ENCODE results near the gene ENOPH1.
"Not testable (repeated sequence)": the region's sequence is repeated elsewhere in the genome, so short reads cannot be mapped to it uniquely, and the experiment has no call there.

ENOPH1 gene

DNA sequence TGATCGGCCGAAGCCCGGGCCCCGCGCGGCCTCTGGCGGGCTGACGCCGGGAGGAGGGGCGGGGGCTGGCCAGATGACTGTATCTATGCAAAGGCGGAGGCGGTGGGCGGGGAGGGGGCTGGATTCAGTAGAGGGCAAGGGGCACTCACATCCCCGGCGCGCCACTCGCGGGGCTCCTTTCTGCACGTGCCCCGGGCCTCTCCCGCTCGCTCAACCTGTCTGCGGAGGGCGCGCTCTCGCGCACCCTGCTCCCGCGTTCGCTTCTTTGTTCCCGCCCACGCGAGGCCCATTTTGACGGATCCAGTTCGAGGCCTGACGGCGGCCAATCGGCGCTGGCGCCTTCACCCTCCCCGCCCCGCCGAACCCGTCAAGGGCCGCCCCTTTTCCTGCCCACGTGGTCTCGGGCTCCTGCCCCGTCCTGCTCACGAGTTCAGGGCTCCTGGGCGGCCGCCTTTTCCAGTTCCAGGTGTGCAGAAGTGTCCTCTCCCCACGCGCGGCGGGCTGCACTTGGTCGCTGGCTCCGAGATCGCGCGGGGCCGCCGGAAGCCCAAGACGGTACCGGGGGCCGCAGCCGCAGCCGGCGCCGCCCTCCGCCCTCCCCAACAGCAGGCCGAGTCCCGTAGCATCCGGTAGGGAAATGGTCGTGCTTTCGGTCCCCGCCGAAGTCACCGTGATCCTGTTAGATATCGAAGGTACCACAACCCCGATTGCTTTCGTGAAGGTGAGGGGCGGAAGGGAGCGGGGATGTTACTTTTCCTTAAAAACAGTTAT is at the start of gene ENOPH1, which contains the start of gene HNRNPDL:
Gene ENOPH1 (plus strand): TSS at position 398 of the 771 bp plus-strand sequence. CDS start 240 bp downstream, at position 638.
Gene HNRNPDL (minus strand): TSS at position 270 of the 771 bp plus-strand sequence. CDS start 772 bp downstream, outside the sequence.
- DNase-seq (ENCODE audit: low spot score), result peak; percentile 96

DNA sequence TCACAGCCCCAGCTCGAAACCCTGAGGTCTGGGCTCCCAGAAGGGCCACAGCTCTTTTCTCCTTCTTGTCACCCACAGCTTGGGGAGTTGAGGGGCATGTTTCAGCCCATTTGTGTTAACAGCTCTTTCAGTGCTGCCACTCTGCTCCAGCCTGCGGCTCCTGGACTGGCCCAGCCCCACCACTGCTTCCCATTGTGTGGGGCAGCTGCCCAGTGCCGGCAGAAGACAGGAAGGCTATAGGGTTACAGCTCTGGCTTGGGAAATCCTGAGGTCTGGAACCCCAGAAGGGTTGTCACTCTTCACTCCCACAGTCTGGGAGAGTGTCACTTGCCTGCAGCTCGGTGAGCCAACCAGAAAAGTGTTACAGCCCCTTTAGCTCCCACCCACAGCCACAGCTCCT is 49.6 kb upstream of the ENOPH1 start:
- no peak for DNase-seq (ENCODE audit: low spot score)

DNA sequence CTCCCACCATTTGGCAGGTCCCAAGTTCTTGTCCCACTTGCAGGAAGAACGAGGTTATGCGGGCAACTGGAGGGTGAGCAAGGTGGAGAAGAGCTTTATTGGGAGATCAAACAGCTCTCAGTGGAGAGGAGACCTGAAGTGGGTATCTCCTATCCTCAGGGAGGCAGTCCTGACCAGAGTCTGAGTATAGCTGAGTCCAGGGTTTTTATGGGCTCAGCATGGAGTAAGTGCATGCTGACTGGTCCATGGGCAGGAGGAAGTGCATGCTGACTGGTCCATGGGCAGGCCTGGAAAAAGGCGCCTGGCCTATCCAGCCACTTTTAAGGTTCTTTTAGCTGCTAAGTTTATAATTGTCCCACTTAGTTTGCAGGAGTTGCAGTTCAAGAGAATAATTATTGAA is 49.2 kb upstream of the ENOPH1 start:
- DNase-seq (ENCODE audit: low spot score), result no peak

DNA sequence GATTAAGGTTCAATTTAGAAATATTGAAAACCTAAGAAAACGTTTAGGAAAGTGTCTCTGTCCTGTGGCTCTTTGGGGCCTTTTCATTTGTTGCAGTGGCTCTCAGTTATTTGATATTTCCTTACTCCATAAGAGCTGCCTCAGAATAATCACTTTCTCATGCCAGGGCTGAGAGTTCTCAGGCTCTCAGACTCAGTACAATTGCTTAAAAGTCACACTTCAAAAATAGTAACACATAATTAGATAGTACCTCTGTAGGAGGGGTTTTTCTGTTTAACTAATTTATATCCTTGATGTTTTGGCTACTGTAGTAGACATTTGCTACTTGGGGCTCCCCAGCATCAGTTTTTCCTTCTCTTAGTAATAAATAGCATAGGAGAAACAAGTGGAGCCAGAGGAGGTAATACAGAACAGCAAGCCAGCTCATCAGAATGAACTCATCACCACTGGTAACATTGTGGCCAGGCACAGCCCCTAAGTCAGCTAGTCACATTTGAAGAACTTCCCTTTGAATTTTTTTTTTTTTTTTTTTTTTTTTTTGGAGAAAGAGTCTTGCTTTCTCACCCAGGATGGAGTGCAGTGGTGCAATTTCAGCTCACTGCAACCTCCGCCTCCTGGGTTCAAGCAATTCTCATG is 48.6 kb upstream of the ENOPH1 start:
- no peak for DNase-seq (ENCODE audit: low spot score)

DNA sequence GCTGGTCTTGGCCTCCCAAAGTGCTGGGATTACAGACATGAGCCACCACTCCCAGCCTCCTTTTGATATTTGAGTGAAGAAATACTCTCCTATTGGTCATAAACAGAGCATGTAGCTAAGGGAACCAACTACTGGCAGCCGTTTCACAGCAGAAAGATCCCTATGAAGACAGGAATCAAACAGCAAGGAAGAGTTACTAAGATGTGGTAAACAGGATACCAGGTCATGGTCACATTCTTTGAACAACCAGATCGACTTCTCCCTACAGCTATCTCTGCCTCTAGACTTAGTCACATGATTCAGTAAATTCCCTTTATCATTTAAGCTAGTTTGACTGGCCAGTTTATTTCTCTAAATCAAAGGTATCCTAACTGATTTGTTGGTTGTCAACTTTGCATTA is 47.6 kb upstream of the ENOPH1 start:
- DNase-seq (ENCODE audit: low spot score), result no peak

DNA sequence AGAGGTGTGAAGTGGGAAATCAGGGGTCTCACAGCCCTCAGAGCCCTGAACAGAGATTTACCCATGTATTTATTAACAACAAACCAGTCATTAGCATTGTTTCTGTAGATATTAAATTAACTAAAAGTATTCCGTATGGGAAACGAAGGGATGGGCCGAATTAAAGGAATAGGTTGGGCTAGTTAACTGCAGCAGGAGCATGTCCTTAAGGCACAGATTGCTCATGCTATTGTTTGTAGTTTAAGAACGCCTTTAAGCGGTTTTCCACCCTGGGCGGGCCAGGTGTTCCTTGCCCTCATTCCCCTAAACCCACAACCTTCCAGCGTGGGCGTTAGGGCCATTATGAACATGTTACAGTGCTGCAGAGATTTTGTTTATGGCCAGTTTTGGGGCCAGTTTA is 44.1 kb upstream of the ENOPH1 start:
- DNase-seq (ENCODE audit: low spot score), result not testable (repeated sequence)

DNA sequence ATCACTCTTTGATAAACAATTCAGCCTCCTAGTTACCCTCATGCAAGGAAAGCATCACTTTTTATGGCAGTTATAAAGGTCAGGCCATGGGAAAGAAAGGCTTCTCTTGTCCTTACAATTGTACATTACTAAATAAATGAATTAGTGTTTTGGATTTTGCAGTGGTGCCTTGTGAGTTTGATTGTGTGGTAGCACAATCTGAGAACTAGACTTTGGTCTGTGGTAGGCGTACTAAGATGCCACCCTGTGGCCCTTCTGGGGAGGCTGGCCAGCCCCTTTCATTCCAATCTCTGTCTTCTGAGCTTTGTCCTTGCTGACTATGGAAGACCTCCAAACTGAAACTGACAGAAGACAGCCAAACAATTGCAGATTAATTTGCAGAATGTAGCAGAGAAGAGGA is 42.0 kb upstream of the ENOPH1 start:
- no peak for DNase-seq (ENCODE audit: low spot score)

DNA sequence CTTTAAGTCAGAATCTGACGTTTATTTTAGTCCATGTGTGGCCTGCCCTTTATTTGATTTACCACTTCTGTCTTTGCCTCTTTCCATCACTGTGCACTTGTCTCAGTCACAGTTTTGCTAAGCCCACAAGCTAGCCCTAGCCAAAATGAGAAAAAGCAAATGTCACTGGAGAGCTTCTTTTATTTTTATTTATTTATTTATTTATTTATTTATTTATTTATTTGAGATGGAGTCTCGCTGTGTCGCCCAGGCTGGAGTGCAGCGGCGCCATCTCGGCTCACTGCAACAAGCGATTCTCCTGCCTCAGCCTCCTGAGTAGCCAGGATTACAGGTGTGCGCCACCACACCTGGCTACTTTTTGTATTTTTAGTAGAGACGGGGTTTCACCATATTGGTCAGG is 40.3 kb upstream of the ENOPH1 start:
- not testable (repeated sequence) for DNase-seq (ENCODE audit: low spot score)

DNA sequence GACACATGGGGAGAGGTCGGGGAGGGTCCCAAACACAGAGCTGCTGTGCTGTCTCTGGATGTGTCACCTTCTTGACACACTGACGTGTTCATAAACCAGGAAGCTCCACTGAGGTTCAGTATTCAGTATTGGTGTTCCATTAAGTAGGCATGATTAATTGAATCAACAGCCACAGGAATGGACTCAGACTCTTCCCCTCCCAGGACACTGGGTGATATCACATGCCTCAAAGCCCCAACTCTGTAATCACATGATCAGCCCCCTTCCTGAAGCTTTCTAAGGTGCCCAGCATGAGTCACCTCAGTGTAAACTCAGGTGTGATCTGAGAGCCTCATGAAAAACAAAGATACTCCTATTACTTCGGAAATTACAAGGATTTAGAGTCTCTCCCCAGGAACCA is 35.5 kb upstream of the ENOPH1 start:
- no peak for DNase-seq (ENCODE audit: low spot score)

DNA sequence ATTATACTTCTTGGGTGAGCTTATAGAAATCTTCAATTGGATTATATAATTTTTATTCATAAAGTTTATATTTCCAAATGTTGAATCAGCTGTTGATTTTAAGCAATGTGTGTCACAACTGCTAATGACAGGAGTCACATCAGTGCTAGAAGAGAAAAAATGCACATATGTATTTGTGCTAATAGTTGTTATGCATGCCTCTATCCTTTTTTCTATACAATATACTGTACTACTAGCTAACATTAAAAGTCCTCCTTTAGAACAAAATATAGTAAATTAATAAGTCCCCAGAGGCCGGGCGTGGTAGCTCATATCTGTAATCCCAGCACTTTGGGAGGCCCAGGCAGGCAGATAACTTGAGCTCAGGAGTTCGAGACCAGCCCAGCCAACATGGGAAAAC is 32.9 kb upstream of the ENOPH1 start:
- no peak for DNase-seq (ENCODE audit: low spot score)

DNA sequence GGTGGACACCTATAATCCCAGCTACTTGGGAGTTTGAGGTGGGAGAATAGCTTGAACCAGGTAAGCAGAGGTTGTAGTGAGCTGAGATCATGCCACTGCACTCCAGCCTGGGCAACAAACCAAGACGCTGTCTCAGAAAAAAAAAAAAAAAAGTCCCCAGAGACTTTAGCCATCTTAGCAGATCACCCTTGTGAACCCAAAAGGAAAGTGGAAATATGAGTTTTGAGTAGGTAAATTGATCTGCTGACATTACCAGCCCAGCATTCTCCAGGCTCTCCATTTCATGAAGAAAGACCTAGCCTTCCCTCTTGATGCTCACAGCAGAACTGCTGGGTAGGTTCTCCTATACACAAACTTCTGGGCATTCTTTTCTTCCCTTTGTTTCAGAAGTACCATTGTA is 32.1 kb upstream of the ENOPH1 start:
- DNase-seq (ENCODE audit: low spot score), result no peak

DNA sequence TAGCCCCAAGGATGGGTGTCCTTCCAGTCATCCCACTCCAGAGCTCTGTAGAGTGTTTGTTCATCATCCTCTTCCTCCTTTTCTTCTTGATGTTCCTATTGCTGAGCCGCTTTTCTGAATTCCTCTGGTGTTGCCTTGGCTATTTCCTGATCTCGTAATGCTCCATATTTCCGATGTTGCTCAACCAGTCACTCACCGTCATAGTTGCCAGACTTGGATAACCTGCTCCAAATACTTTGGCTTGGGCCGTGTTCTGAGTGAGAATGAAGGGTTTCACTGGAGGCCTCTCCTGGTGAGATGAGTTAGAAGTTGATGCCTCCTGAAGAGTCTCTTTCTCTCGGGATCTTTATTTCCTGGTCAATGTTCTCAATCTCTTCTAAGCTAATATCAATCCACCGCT is 28.8 kb upstream of the ENOPH1 start:
- no peak for DNase-seq (ENCODE audit: low spot score)

DNA sequence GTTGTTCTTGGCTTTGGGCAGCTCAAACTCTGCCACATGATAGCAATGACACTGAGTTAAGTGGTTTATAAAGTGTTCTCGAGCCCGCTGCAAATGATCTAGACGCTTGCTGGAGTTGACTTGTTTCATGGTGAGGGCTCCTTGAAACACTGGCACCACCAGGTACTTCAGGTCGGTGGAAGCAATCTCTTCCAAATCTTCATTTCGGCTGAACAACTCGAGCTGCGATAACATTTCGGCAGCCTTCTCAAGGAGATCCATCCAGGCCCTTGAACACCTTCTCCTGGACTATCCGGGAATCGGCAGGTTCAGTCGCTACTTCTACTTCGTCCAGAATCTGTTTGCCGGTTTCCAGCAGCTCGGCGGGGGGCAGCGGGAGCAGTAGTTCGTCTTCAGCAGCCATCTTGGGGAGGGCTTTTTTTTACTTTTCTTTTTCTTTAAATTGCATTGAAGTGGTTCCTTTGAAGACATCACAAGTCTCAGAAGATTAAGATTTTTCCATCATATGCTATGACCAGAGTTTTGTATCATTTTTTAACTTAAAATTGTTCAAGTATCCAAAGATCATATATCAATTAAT is 28.1 kb upstream of the ENOPH1 start:
- no peak for DNase-seq (ENCODE audit: low spot score)

DNA sequence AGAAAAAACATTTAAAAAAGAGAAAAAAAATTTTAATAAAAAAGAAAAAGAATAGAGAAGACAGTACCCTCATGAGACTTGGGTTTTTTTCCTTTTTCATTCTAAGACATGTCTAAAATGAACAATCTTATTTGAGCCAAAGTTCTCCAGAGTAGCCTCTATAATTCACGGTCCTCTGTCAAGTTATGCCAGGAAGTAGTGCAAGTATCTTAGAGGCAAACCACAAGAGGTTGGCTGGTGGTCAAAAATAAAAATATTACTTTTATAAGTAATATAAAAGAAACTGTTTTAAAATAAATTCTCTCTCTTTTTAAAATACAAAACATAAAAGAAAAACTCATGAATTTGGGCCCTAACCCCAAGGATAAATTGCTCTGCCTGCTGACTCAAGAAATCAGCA is 26.7 kb upstream of the ENOPH1 start:
- DNase-seq (ENCODE audit: low spot score), result no peak

DNA sequence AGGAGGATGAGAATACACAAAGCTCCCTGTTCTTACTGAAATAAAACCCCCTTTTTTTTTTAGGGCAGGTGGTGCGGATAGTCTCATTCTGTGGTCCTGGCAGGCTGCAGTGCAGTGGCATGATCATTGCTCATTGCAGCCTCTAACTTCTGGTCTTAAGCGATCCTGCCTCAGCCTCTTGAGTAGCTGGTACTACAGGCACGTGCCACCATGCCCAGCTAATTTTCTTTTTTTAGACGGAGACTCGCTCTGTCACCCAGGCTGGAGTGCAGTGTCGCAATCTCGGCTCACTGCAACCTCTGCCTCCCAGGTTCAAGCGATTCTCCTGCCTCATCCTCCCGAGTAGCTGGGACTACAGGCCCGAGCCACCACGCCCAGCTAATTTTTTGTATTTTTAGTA is 15.3 kb upstream of the ENOPH1 start:
- not testable (repeated sequence) for DNase-seq (ENCODE audit: low spot score)

DNA sequence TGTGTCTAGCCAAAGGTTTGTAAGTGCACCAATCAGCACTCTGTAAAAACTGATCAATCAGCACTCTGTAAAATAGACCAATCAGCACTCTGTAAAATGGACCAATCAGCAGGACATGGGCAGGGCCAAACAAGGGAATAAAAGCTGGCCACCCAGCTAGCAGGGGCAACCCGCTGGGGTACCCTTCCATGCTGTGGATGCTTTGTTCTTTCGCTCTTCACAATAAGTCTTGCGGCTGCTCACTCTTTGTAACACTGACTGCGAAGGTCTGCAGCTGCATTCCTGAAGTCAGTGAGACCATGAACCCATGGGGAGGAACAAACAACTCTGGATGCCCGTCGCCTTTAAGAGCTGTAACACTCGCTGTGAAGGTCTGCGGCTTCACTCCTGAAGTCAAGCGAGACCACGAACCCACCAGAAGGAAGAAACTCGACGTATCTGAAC is 14.4 kb upstream of the ENOPH1 start:
- DNase-seq (ENCODE audit: low spot score), result no peak

DNA sequence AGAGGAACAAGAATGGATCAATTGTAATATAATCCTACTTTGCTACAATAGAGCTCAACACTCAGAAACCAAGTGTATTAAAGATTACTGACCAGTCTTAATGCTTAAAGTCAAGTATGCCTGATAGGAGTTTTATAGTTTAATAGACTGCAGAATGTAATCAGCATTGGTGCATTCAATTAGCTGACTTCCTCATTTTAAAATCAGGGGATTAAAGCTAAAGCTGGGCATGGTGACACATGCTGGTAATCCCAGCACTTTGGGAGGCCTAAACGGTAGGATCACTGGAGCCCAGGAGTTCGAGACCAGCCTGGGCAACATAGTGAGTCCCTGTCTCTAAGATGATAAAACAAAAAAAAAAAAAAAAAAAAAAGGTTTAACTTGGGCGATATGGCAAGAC is 10.9 kb upstream of the ENOPH1 start:
- no peak for DNase-seq (ENCODE audit: low spot score)

DNA sequence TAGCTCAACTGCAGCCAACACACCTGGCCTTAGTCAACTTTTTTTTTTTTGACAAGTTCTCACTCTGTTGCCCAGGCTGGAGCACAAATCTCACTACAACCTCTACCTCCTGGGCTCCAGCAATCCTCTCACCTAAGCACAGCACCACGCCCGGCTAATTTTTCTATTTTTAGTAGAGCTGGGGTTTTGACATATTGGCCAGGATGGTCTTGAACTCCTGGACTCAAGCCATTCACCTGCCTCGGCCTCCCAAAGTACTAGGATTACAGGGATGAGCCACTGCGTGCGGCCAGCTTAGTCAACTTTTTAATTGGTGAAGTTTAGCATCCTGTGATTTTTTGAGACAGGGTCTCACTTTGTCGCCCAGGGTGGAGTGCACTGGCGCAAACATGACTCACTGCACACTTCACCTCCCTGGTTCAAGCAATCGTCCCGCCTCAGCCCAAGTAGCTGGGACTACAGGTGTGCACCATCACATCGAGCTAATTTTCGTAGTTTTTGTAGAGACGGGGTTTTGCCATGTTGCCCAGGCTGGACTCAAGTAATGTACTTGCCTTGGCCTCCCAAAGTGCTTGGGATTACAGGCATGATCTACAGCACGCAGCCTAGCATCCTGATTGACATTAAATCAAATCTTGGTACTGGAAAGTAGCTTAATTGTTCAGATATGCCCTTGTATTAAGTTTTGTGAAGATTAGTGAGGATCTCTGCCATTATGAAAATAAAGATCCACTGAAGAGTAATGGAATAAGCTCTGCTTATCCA is 8.4 kb upstream of the ENOPH1 start:
- no peak for DNase-seq (ENCODE audit: low spot score)

DNA sequence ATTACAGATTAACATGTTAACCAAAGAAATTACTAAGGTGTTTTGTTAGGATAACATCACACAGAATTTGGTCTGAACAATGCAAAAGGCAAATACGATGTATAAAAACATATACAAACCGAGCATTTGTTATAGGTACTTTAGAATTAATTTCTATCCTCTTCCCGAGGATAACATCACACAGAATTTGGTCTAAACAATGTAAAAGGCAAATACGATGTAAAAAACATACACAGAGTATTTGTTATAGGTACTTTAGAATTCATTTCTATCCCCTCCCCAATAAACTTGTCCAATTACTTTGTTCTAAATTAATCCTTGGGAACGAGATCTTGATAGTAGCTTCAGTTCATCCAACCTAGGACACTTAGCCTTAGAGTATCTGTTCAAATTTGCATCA is 7.8 kb upstream of the ENOPH1 start:
- no peak for DNase-seq (ENCODE audit: low spot score)

DNA sequence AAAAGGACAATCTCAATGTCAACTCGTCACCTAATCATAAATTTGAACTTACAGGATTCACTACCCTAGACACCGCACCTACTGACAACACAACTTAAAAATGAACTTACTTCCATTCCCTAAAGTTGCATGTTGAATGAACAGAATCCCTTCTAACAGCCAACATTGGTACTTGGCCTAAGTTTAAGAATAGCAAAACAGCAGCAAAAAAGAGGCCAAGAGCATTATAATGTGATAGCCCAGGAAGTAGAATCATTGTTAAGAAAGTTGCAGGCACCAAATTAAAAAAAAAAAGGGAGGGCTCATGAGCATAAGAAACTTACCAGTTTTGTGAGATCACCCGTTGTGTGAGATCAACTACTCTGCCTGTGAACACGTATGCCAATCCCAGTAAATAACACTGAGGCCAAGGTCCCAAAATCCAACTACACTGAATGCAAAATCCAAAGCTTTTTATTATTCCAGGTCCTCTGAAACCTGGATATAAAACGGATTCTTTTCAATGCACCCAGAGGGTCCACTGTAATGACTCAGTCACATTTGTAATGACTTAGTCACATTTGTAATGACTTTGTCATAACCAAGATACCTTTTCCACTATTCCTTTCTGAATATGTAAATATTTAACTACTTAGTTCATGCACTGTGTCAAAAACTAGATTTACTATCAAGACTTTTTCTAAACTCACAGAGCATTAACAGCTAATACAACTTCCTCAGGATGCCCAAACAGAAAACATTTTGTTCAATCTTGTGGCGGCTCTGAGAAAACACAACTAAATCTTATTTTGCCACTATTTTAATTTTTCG is 6.9 kb upstream of the ENOPH1 start:
- no peak for DNase-seq (ENCODE audit: low spot score)

DNA sequence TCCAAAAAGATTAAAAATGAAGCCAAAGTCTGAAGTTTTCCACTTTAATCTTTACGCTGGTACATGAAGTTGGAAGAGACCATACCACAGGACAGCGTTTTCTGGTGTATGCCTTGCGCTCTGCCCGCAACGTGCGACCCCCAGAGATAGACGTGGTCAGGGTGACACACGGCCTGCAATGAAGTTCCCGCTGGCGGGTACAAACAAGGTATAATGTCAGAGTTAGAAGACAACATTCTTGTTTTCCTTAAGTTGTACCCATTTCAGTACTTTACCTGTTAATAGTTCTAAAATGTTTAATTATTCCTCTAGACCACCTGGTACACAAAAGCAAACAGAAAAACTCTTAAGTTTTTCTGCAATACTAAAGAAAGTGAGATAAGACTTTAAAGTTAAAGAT is 4.9 kb upstream of the ENOPH1 start:
- DNase-seq (ENCODE audit: low spot score), result no peak

DNA sequence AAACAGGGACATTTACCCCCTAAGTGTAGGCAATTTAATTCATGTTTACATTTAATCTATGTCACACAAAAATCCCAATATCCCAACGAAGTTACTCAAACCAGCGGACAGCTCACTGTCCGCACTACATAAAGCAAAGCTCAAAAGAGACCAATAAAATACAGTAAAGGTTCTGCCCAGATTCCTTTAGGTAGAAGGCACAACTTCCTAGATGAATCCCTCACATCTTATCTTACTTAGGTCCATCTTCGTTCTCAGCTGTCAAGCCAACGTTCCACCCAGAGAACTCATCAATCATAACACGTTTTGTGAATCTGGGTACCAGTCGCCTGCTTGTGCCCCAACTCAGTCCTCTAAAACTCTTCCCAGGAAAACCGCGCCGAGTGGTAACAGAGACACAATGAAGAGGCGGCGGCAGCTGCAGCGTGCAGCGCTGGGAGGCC is 1.8 kb upstream of the ENOPH1 start:
- DNase-seq (ENCODE audit: low spot score), result no peak

Measured in hepatic stellate cell (primary cell).